SKM-1 (cell line): ENCODE measurements around the gene ARPIN.
"Not testable (repeated sequence)": the region's sequence is repeated elsewhere in the genome, so short reads cannot be mapped to it uniquely, and the experiment has no call there.

Experiments used
- DNase-seq: peaks from one replicate; lab custom pipeline; 2025; ENCODE audit not compliant: unreplicated experiment; lab: John Stamatoyannopoulos, UW

The ARPIN gene

GRCh38 chr15:89912674-89913396, at the start of gene ARPIN:
Gene ARPIN (minus strand): TSS chr15:89912952. CDS start chr15:89912835, 117 bp downstream.
- no peak for DNase-seq

GRCh38 chr15:89958107-89958805, 45.5 kb upstream of the ARPIN start:
- DNase-seq: no peak

GRCh38 chr15:89955449-89955998, 42.8 kb upstream of the ARPIN start:
- DNase-seq: not testable (repeated sequence)

- DNase-seq: no peak
Measured at GRCh38 chr15:89954541-89954940, 41.8 kb upstream of the ARPIN start.

- DNase-seq: no peak
Measured at GRCh38 chr15:89948796-89949195, 36.0 kb upstream of the ARPIN start.

GRCh38 chr15:89947385-89947784, 34.6 kb upstream of the ARPIN start:
- DNase-seq: no peak

- no peak for DNase-seq
Measured at GRCh38 chr15:89946681-89947299, 34.0 kb upstream of the ARPIN start.

GRCh38 chr15:89943721-89944120, 31.0 kb upstream of the ARPIN start:
- DNase-seq: not testable (repeated sequence)

- no peak for DNase-seq
Measured at GRCh38 chr15:89939910-89940309, 27.2 kb upstream of the ARPIN start.

GRCh38 chr15:89939377-89939776, 26.6 kb upstream of the ARPIN start:
- not testable (repeated sequence) for DNase-seq

GRCh38 chr15:89937365-89938350, 24.9 kb upstream of the ARPIN start:
- DNase-seq: no peak

GRCh38 chr15:89936786-89937265, 24.1 kb upstream of the ARPIN start:
- no peak for DNase-seq

GRCh38 chr15:89936051-89936785, 23.5 kb upstream of the ARPIN start:
- DNase-seq: peak; percentile 81

- no peak for DNase-seq
Measured at GRCh38 chr15:89932880-89933279, 20.1 kb upstream of the ARPIN start.

- no peak for DNase-seq
Measured at GRCh38 chr15:89928421-89928820, 15.7 kb upstream of the ARPIN start.

GRCh38 chr15:89926158-89926557, 13.4 kb upstream of the ARPIN start:
- DNase-seq: no peak

GRCh38 chr15:89917442-89918101, 4.8 kb upstream of the ARPIN start:
- DNase-seq: no peak

GRCh38 chr15:89916660-89917059, 3.9 kb upstream of the ARPIN start:
- DNase-seq: no peak

- no peak for DNase-seq
Measured at GRCh38 chr15:89912145-89912673, 543 bp downstream of the ARPIN start.
